ENCODE measurements around the gene PBLD. TPM values are rescaled to one million over a fixed set of nuclear protein-coding genes. Genes with fewer than 3 reads are reported as not detected.

Gene PBLD
- total RNA-seq, 1 experiment from 2014 or later, result 2.4 TPM

- TF ChIP-seq ATF6 (CRISPR knock-in tag; IDR thresholded peaks at IDR 0.05), result no peak
- no peak for TF ChIP-seq MXD4 (CRISPR knock-in tag; IDR thresholded peaks at IDR 0.05; ENCODE audit: borderline replicate concordance)
- no peak for TF ChIP-seq ZNF512 (CRISPR knock-in tag; IDR thresholded peaks at IDR 0.05; ENCODE audit: borderline replicate concordance)
- TF ChIP-seq ESRRA (CRISPR knock-in tag; IDR thresholded peaks at IDR 0.05; ENCODE audit: borderline replicate concordance), result no peak
Observed at GRCh38 chr10:68365611-68366010, 32.9 kb upstream of the PBLD start (continued).

- no peaks in the 10 kb centered on the region for H3K9me3 Mint-ChIP-seq
- peaks cover 3% of the 10 kb centered on the region; the same call in 1 of the 2 replicates for H3K36me3 Mint-ChIP-seq
- no peak overlapping the region for H3K4me3 Mint-ChIP-seq
- H3K27ac Mint-ChIP-seq, result no peak overlapping the region
- ChIA-PET POLR2A (no interaction called here), CTCF (interaction anchor here (1.4 kb wide), 1 partner anchor 152 kb away, joined by 3 read pairs; no protein-coding TSS in a partner anchor)
- DNase-seq (ENCODE audit: low spot score), result no peak
- no peaks in the 10 kb centered on the region for H3K4me1 Mint-ChIP-seq
- no peaks in the 10 kb centered on the region for H3K27me3 Mint-ChIP-seq (ENCODE audit: low read depth)
- ATAC-seq, result no peak
- TF ChIP-seq E2F5 (CRISPR knock-in tag; IDR thresholded peaks at IDR 0.05), result no peak
Observed at GRCh38 chr10:68364101-68364886, 31.6 kb upstream of the PBLD start.

- no peaks in the 10 kb centered on the region for H3K4me1 Mint-ChIP-seq
- no peak for ATAC-seq
- ChIA-PET POLR2A (no interaction called here), CTCF (interaction anchor here (1.4 to 2.3 kb wide), 2 partner anchors 14 to 150 kb away, joined by 3 to 12 read pairs; no protein-coding TSS in a partner anchor)
- H3K27me3 Mint-ChIP-seq (ENCODE audit: low read depth), result no peaks in the 10 kb centered on the region
- no peak overlapping the region for H3K4me3 Mint-ChIP-seq
- H3K36me3 Mint-ChIP-seq, result peaks cover 3% of the 10 kb centered on the region; the same call in 1 of the 2 replicates
- no peaks in the 10 kb centered on the region for H3K9me3 Mint-ChIP-seq
- DNase-seq (ENCODE audit: low spot score), result no peak
- no peak overlapping the region for H3K27ac Mint-ChIP-seq
- no peak for TF ChIP-seq ATF2 (CRISPR knock-in tag; IDR thresholded peaks at IDR 0.05; ENCODE audit: borderline replicate concordance, low read depth)
- TF ChIP-seq AR (CRISPR knock-in tag; IDR thresholded peaks at IDR 0.05), result no peak
- no peak for TF ChIP-seq STAT6 (CRISPR knock-in tag; conservative IDR thresholded peaks at IDR 0.05; ENCODE audit: low read depth)
- TF ChIP-seq NFYB (CRISPR knock-in tag; conservative IDR thresholded peaks at IDR 0.05; ENCODE audit: low read depth), result no peak
- no peak for TF ChIP-seq NFE2L1 (CRISPR knock-in tag; IDR thresholded peaks at IDR 0.05)
- no peak for TF ChIP-seq MAX (CRISPR knock-in tag; IDR thresholded peaks at IDR 0.05)
- TF ChIP-seq SMAD4 (CRISPR knock-in tag; IDR thresholded peaks at IDR 0.05), result no peak
- no peak for TF ChIP-seq ERG (CRISPR knock-in tag; IDR thresholded peaks at IDR 0.05)
- TF ChIP-seq TP53 (CRISPR knock-in tag; IDR thresholded peaks at IDR 0.05), result no peak
Observed at GRCh38 chr10:68362590-68362989, 29.9 kb upstream of the PBLD start.

Measured in WTC11 (cell line).